GM06990 (cell line): Measurements from ENCODE around the gene TNRC6A.

Experiments used
- DNase-seq: peaks from one replicate; pipeline ENCODE4 v3.0.0-alpha.2; 2011; ENCODE audit not compliant: insufficient read length; ENCODE audit errors: extremely low read depth
- H3K27me3 ChIP-seq: replicated peaks from 2 replicates; pipeline ENCODE4 v1.6.0; 2011; ENCODE audit warnings: low read length; ENCODE audit not compliant: control insufficient read depth, insufficient read depth
- H3K36me3 ChIP-seq: 2 replicates; pipeline ENCODE4 v1.5.1; 2011; ENCODE audit warnings: low read length; ENCODE audit not compliant: control insufficient read depth, insufficient read depth
- H3K4me3 ChIP-seq: replicated peaks from 2 replicates; pipeline ENCODE4 v1.5.1; 2011; ENCODE audit warnings: low read depth, mild to moderate bottlenecking, control low read depth, low read length
- TF ChIP-seq, protein P1 (sequence below): IDR thresholded peaks from 2 replicates; pipeline ENCODE4 v1.5.1; 2011; ENCODE audit warnings: low read length, control low read depth, mild to moderate bottlenecking, inconsistent platforms; ENCODE audit not compliant: insufficient read depth, poor library complexity, severe bottlenecking

TNRC6A gene

DNA sequence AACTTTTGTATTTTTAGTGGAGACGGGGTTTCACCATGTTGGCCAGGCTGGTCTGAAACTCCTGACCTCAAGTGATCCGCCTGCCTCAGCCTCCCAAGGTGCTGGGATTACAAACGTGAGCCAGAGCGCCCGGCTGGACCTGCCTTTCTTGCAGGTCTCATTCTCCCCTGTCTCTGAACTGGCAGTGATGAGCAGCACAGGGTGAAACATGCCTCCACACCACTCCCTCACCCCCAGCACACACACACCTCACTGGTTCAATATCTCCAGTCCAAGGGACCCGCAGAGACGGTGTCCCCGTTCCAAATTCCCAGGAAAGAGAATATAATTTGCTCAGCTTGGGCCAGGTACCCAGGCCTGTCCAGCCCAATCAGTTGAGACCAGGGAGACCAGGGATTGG is 139.6 kb downstream of the TNRC6A start:
- TF ChIP-seq, protein P1, sequence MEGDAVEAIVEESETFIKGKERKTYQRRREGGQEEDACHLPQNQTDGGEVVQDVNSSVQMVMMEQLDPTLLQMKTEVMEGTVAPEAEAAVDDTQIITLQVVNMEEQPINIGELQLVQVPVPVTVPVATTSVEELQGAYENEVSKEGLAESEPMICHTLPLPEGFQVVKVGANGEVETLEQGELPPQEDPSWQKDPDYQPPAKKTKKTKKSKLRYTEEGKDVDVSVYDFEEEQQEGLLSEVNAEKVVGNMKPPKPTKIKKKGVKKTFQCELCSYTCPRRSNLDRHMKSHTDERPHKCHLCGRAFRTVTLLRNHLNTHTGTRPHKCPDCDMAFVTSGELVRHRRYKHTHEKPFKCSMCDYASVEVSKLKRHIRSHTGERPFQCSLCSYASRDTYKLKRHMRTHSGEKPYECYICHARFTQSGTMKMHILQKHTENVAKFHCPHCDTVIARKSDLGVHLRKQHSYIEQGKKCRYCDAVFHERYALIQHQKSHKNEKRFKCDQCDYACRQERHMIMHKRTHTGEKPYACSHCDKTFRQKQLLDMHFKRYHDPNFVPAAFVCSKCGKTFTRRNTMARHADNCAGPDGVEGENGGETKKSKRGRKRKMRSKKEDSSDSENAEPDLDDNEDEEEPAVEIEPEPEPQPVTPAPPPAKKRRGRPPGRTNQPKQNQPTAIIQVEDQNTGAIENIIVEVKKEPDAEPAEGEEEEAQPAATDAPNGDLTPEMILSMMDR, result no peak
- Histone ChIP-seq H3K4me3 (no peak overlapping the region), H3K36me3 (no peaks in the 10 kb centered on the region), H3K27me3 (no peaks in the 10 kb centered on the region)
- DNase-seq, result no peak

DNA sequence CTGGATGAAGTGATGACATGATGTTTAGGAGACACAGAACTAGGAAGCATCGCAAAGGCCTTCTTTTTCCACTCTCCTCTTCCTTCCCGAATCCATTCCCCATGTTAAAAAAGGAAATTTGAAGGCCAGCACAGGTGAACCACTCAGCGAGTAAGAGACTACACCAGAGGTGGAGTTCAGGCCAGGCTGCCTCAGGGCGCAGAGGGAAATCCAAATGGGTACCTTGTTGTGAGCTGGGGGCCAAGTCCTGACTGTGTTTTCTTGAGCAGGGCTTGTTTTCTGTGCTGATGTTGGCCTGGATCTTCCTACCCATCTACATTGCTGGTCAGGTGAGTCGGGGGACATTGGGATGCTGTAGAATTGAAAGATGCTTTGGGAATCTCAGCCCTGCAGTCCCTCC is 142.4 kb downstream of the TNRC6A start:
- TF ChIP-seq, protein P1, result no peak
- Histone ChIP-seq H3K4me3 (no peak overlapping the region), H3K27me3 (no peaks in the 10 kb centered on the region), H3K36me3 (no peaks in the 10 kb centered on the region)
- no peak for DNase-seq

DNA sequence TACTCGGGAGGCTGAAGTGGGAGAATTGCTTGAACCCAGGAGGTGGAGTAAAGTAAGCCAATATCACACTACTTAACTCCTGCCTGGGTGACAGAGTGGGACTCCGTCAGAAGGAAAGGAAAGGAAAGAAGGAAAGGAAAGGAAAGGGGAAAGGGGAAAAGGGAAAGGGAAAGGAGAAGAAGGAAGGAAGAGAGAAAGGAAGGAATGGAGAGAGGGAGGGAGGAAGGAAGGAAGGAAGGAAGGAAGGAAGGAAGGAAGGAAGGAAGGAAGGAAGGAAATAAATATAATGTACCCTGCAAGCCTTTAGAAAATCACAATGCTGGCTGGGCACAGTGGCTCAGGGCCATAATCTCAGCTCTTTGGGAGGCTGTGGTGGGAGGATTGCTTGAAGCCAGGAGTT is 143.6 kb downstream of the TNRC6A start:
- DNase-seq, result no peak
- TF ChIP-seq, protein P1, result no peak
- Histone ChIP-seq H3K36me3 (no peaks in the 10 kb centered on the region), H3K4me3 (no peak overlapping the region), H3K27me3 (no peaks in the 10 kb centered on the region)

DNA sequence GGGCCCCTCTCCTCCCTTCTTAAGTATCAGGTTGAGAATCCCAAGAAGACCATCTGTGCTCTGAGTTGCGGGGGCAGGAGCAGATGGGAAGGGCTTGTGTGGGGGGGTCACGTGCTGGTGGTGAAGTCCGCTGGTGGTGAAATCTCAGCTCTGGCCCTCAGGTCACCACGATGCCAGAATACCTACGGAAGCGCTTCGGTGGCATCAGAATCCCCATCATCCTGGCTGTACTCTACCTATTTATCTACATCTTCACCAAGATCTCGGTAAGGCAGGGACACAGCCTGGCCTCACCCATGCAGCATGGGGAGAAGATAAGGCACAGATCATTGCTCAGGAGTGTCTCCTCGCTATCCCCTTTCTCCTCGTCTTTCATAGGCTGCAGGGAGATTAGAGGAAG is 146.0 kb downstream of the TNRC6A start:
- Histone ChIP-seq H3K27me3 (no peaks in the 10 kb centered on the region), H3K36me3 (no peaks in the 10 kb centered on the region), H3K4me3 (no peak overlapping the region)
- DNase-seq, result no peak
- TF ChIP-seq, protein P1, result no peak
